GM12874 (cell line): ENCODE results near the gene ARFRP1.

Source experiments
- CTCF ChIP-seq: IDR thresholded peaks from 2 replicates; pipeline ENCODE4 v1.5.1; 2011; ENCODE audit warnings: low read depth, mild to moderate bottlenecking, control low read depth, low read length, moderate library complexity; ENCODE audit not compliant: insufficient read depth

Gene ARFRP1

GRCh38 chr20:63672666-63673065 is 35.1 kb downstream of the ARFRP1 start:
- TF ChIP-seq CTCF, result no peak

GRCh38 chr20:63668351-63668750 is 39.4 kb downstream of the ARFRP1 start:
- TF ChIP-seq CTCF, result no peak

GRCh38 chr20:63667858-63668257 is 39.9 kb downstream of the ARFRP1 start:
- TF ChIP-seq CTCF, result no peak

GRCh38 chr20:63665708-63666107 is 42.1 kb downstream of the ARFRP1 start:
- no peak for TF ChIP-seq CTCF

GRCh38 chr20:63664861-63665594 is 42.7 kb downstream of the ARFRP1 start:
- TF ChIP-seq CTCF, result no peak

- TF ChIP-seq CTCF, result no peak
Measured at GRCh38 chr20:63664143-63664851, 43.5 kb downstream of the ARFRP1 start.

- TF ChIP-seq CTCF, result no peak
Measured at GRCh38 chr20:63663332-63664066, 44.3 kb downstream of the ARFRP1 start.
